HepG2 (cell line): ENCODE measurements around the gene B9D2. TPM values are rescaled to one million over a fixed set of nuclear protein-coding genes. Genes with fewer than 3 reads are reported as not detected.
A peak's percentile ranks its signal among the peaks of the same experiment; 100 is the strongest.

ENCODE experiments used
- AGO2 ChIP-seq: fragments of 200-400 bp; formaldehyde crosslinking; optimal IDR thresholded peaks from 2 replicates; pipeline ENCODE3; 2017; ENCODE audit warnings: mild to moderate bottlenecking, low read depth, low read length, moderate library complexity
- ATF7-NPFF ChIP-seq: sonication (generic); formaldehyde crosslinking; IDR thresholded peaks from 2 replicates; pipeline ENCODE4 v1.8.1; 2023; ENCODE audit warnings: mild to moderate bottlenecking, low read depth, missing genetic modification reagents, moderate library complexity
- DR1 ChIP-seq: sonication (generic); formaldehyde crosslinking; IDR thresholded peaks from 2 replicates; pipeline ENCODE4 v1.8.0; 2021; ENCODE audit warnings: mild to moderate bottlenecking, missing genetic modification reagents, inconsistent platforms
- ELF4 ChIP-seq: sonication (generic); formaldehyde crosslinking; IDR thresholded peaks from 2 replicates; pipeline ENCODE4 v1.5.0; 2020; ENCODE audit warnings: missing genetic modification reagents, mild to moderate bottlenecking, moderate library complexity, borderline replicate concordance
- FOXC1 ChIP-seq: sonication (generic); formaldehyde crosslinking; IDR thresholded peaks from 2 replicates; pipeline ENCODE4 v1.8.0; 2022; ENCODE audit warnings: mild to moderate bottlenecking, missing genetic modification reagents, borderline replicate concordance
- FOXJ3 ChIP-seq: sonication (generic); formaldehyde crosslinking; IDR thresholded peaks from 2 replicates; pipeline ENCODE4 v1.4.0; 2020; ENCODE audit warnings: missing genetic modification reagents, mild to moderate bottlenecking, borderline replicate concordance
- GRHL1 ChIP-seq: sonication (generic); formaldehyde crosslinking; conservative IDR thresholded peaks from 2 replicates; pipeline ENCODE4 v1.8.0; 2022; ENCODE audit warnings: missing genetic modification reagents
- MAZ ChIP-seq, 2 experiments: sonication (generic) in 1 of 2; formaldehyde crosslinking in 1 of 2; IDR thresholded peaks; 2 replicates each; pipeline versions ENCODE4 v1.5.0 to v1.6.1; 2012 to 2020; ENCODE audit warnings: low read depth in 2 of 2, mild to moderate bottlenecking in 2 of 2, borderline replicate concordance in 1 of 2, improper control_type of control experiment in 1 of 2, low read length in 1 of 2, missing genetic modification reagents in 1 of 2, moderate library complexity in 1 of 2
- MED1 ChIP-seq: sonication (generic); formaldehyde crosslinking; IDR thresholded peaks from 2 replicates; pipeline ENCODE4 v1.4.0; 2020; ENCODE audit warnings: missing genetic modification reagents
- PPARG ChIP-seq: conservative IDR thresholded peaks from 2 replicates; pipeline ENCODE4 v1.6.1; 2016; ENCODE audit warnings: missing biosample characterization, missing genetic modification reagents
- SP2 ChIP-seq: sonication (generic); formaldehyde crosslinking; IDR thresholded peaks from 2 replicates; pipeline ENCODE4 v1.5.1; 2020; ENCODE audit warnings: mild to moderate bottlenecking, missing genetic modification reagents
- ZBTB37 ChIP-seq: sonication (generic); formaldehyde crosslinking; IDR thresholded peaks from 2 replicates; pipeline ENCODE4 v1.4.0; 2020; ENCODE audit warnings: mild to moderate bottlenecking, missing genetic modification reagents
- ZC3H13 ChIP-seq: sonication (generic); formaldehyde crosslinking; IDR thresholded peaks from 2 replicates; pipeline ENCODE4 v1.8.1; 2023; ENCODE audit warnings: mild to moderate bottlenecking, missing genetic modification reagents, moderate library complexity
- ZFP90 ChIP-seq: sonication (generic); formaldehyde crosslinking; IDR thresholded peaks from 2 replicates; pipeline ENCODE4 v1.8.0; 2022; ENCODE audit warnings: missing genetic modification reagents, mild to moderate bottlenecking, inconsistent platforms, borderline replicate concordance
- ZNF230 ChIP-seq: sonication (generic); formaldehyde crosslinking; IDR thresholded peaks from 2 replicates; pipeline ENCODE4 v1.4.0; 2020; ENCODE audit warnings: mild to moderate bottlenecking, missing genetic modification reagents
- ZNF3 ChIP-seq: IDR thresholded peaks from 2 replicates; pipeline ENCODE4 v1.7.0; 2017; ENCODE audit warnings: inconsistent platforms
- ZNF317 ChIP-seq: sonication (generic); formaldehyde crosslinking; IDR thresholded peaks from 2 replicates; pipeline ENCODE4 v1.5.0; 2020; ENCODE audit warnings: mild to moderate bottlenecking, missing genetic modification reagents
- ZNF343 ChIP-seq: sonication (generic); formaldehyde crosslinking; IDR thresholded peaks from 2 replicates; pipeline ENCODE4 v1.4.0; 2020; ENCODE audit warnings: mild to moderate bottlenecking, missing genetic modification reagents
- ZNF512 ChIP-seq: sonication (generic); formaldehyde crosslinking; IDR thresholded peaks from 2 replicates; pipeline ENCODE4 v1.4.0; 2020; ENCODE audit warnings: mild to moderate bottlenecking, missing genetic modification reagents
- ZNF530 ChIP-seq: sonication (generic); formaldehyde crosslinking; IDR thresholded peaks from 2 replicates; pipeline ENCODE4 v1.5.0; 2020; ENCODE audit warnings: low read depth, mild to moderate bottlenecking, missing genetic modification reagents
- ZNF577 ChIP-seq: sonication (generic); formaldehyde crosslinking; IDR thresholded peaks from 2 replicates; pipeline ENCODE4 v1.4.0; 2020; ENCODE audit warnings: mild to moderate bottlenecking, low read depth, missing genetic modification reagents, borderline replicate concordance
- ZNF607 ChIP-seq: sonication (generic); formaldehyde crosslinking; IDR thresholded peaks from 2 replicates; pipeline ENCODE4 v1.5.1; 2020; ENCODE audit warnings: missing genetic modification reagents, mild to moderate bottlenecking, borderline replicate concordance
- ZNF670 ChIP-seq: sonication (generic); formaldehyde crosslinking; IDR thresholded peaks from 2 replicates; pipeline ENCODE4 v1.8.0; 2022; ENCODE audit warnings: mild to moderate bottlenecking, missing genetic modification reagents, borderline replicate concordance
- ZNF777 ChIP-seq: sonication (generic); formaldehyde crosslinking; IDR thresholded peaks from 2 replicates; pipeline ENCODE4 v1.4.0; 2020; ENCODE audit warnings: missing genetic modification reagents
- ZNF841 ChIP-seq: sonication (generic); formaldehyde crosslinking; IDR thresholded peaks from 2 replicates; pipeline ENCODE4 v1.8.1; 2023; ENCODE audit warnings: missing genetic modification reagents, borderline replicate concordance
- polyA plus RNA-seq, 8 experiments: library from polyadenylated mRNA; depleted of rRNA in 3 of 8; stranded (reverse) in 7 of 8; unstranded in 1 of 8; fragments of >200 nt; fragmentation: Illumina TruSeq in 4 of 8; extraction: Trizol in 4 of 8; gene quantifications; 2 replicates each; pipeline versions ENCODE4 v1.2.1 to v1.2.3, GENCODE V29; 2011 to 2016; ENCODE audit warnings: low read depth in 4 of 8, missing spikeins in 1 of 8, mixed read lengths in 1 of 8; ENCODE audit not compliant: insufficient read depth in 1 of 8
- total RNA-seq, 5 experiments: library from RNA; depleted of rRNA; stranded (reverse); fragments of >200 nt; fragmentation: Illumina TruSeq; extraction: Trizol; gene quantifications; 2 replicates each; pipeline ENCODE4 v1.2.3, GENCODE V29; 2016; ENCODE audit warnings: low read depth in 1 of 5

Gene B9D2
- total and polyA plus RNA-seq, 2 of the 13 experiments (the other 11 are each of a cell fraction or from before 2014, with no cell fraction given): 3.1 to 4.4 TPM

- TF ChIP-seq ZNF577 (CRISPR knock-in tag): no peak
- TF ChIP-seq MED1 (CRISPR knock-in tag): no peak
- TF ChIP-seq ATF7-NPFF (CRISPR knock-in tag): 0 out of 2 replicates have a peak, but pooled peaks have one; percentile 25
- no peak for TF ChIP-seq ZNF841
- peak; percentile 25; the same call in 1 of the 2 replicates for TF ChIP-seq ZC3H13 (CRISPR knock-in tag)
- TF ChIP-seq ZNF230: no peak
- TF ChIP-seq ZNF343: no peak
- TF ChIP-seq ZNF512 (CRISPR knock-in tag): no peak
- TF ChIP-seq ZNF670 (CRISPR knock-in tag): 0 out of 2 replicates have a peak, but pooled peaks have one; percentile 46
- TF ChIP-seq SP2 (CRISPR knock-in tag): no peak
- TF ChIP-seq ZNF3 (CRISPR knock-in tag): no peak
- no peak for TF ChIP-seq FOXC1 (CRISPR knock-in tag)
- TF ChIP-seq ELF4 (CRISPR knock-in tag): no peak
- peak; percentile 58; the same call in 1 of the 2 replicates for TF ChIP-seq ZNF777 (CRISPR knock-in tag)
- TF ChIP-seq GRHL1: no peak
- no peak for TF ChIP-seq ZNF530 (CRISPR knock-in tag)
- no peak for TF ChIP-seq DR1 (CRISPR knock-in tag)
- TF ChIP-seq PPARG (CRISPR knock-in tag): no peak
- no peak for TF ChIP-seq FOXJ3 (CRISPR knock-in tag)
- TF ChIP-seq ZFP90 (CRISPR knock-in tag): no peak
- peak; percentile 97 for TF ChIP-seq AGO2
- TF ChIP-seq ZNF317 (CRISPR knock-in tag): no peak
- no peak for TF ChIP-seq MAZ (IDR thresholded peaks at IDR 0.05; ENCODE audit: borderline replicate concordance, low read depth, low read length)
- peak; percentile 61 for TF ChIP-seq MAZ (CRISPR knock-in tag; IDR thresholded peaks at IDR 0.05; ENCODE audit: low read depth)
- TF ChIP-seq ZNF607 (CRISPR knock-in tag): peak; percentile 61; the same call in 1 of the 2 replicates
- TF ChIP-seq ZBTB37 (CRISPR knock-in tag): no peak
These were observed 12.5 kb upstream of the B9D2 start, which contains the start of gene TMEM91 (continued) for GRCh38 chr19:41376241-41376997.
